H1 (cell line): ENCODE data around the gene LTO1. TPM values are rescaled to one million over a fixed set of nuclear protein-coding genes. Genes with fewer than 3 reads are reported as not detected.

Experiments used
- CTCF ChIA-PET: fragments of 300-600 bp; sonication (Branson Sonifier 250); formaldehyde crosslinking; loops from one replicate; lab custom pipeline; 2021; ENCODE audit not compliant: partially characterized antibody; lab: Charles Lee
- POLR2A ChIA-PET: fragments of 300-600 bp; sonication (Branson Sonifier 250); formaldehyde crosslinking; loops from one replicate; lab custom pipeline; 2021; ENCODE audit warnings: inconsistent platforms; ENCODE audit not compliant: partially characterized antibody; lab: Charles Lee
- DNase-seq, 2 experiments: peaks; one replicate each; pipeline versions ENCODE4 v3.0.0 to v3.0.0-alpha.2; 2010 to 2022; ENCODE audit warnings: low spot score in 2 of 2, low read depth in 1 of 2, mixed read lengths in 1 of 2
- FAIRE-seq: peaks from 2 replicates; lab custom pipeline; 2011; peaks lifted over from hg19 to GRCh38; lab: Jason Lieb, UNC
- H2AFZ ChIP-seq: 2 replicates; pipeline ENCODE4 v1.8.1; 2012; ENCODE audit warnings: low read length, inconsistent platforms
- H2AK5ac ChIP-seq: 2 replicates; pipeline ENCODE4 v1.6.1; 2013; ENCODE audit warnings: low read depth, low read length
- H2BK120ac ChIP-seq: replicated peaks from 2 replicates; pipeline ENCODE3; 2013; ENCODE audit warnings: low read depth, low read length, inconsistent platforms
- H2BK12ac ChIP-seq: 2 replicates; pipeline ENCODE4 v1.6.1; 2013; ENCODE audit warnings: low read depth, low read length
- H2BK15ac ChIP-seq: 2 replicates; pipeline ENCODE4 v1.6.1; 2013; ENCODE audit warnings: low read length
- H2BK20ac ChIP-seq: 2 replicates; pipeline ENCODE4 v1.6.1; 2013; ENCODE audit warnings: low read length
- H2BK5ac ChIP-seq: 2 replicates; pipeline ENCODE4 v1.6.1; 2013; ENCODE audit warnings: low read depth, low read length
- H3K14ac ChIP-seq: 2 replicates; pipeline ENCODE4 v1.6.1; 2013; ENCODE audit warnings: inconsistent platforms; ENCODE audit not compliant: insufficient read length
- H3K18ac ChIP-seq: 2 replicates; pipeline ENCODE4 v1.6.1; 2013; ENCODE audit warnings: low read length; ENCODE audit errors: extremely low read depth
- H3K23ac ChIP-seq: 2 replicates; pipeline ENCODE4 v1.6.1; 2013; ENCODE audit warnings: inconsistent platforms; ENCODE audit not compliant: insufficient read length
- H3K23me2 ChIP-seq: 2 replicates; pipeline ENCODE4 v1.6.1; 2013; ENCODE audit warnings: low read depth, low read length
- H3K27ac ChIP-seq: 2 replicates; pipeline ENCODE4 v1.6.1; 2011; ENCODE audit warnings: low read depth, low read length, inconsistent platforms
- H3K27me3 ChIP-seq, 4 experiments: replicated peaks in 1 of 4; 1 replicate in 1 of 4; 2 replicates in 3 of 4; pipeline versions ENCODE4 v1.6.1 to v1.8.1; 2011 to 2013; ENCODE audit warnings: low read length in 3 of 4, mild to moderate bottlenecking in 3 of 4, inconsistent platforms in 2 of 4, mixed read lengths in 2 of 4, moderate library complexity in 1 of 4; ENCODE audit not compliant: control insufficient read depth in 3 of 4, insufficient read depth in 3 of 4; ENCODE audit errors: extremely low read depth in 1 of 4
- H3K36me3 ChIP-seq, 4 experiments: 2 replicates each; pipeline versions ENCODE4 v1.6.1 to v1.8.1; 2011 to 2013; ENCODE audit warnings: mild to moderate bottlenecking in 4 of 4, low read length in 3 of 4, moderate library complexity in 2 of 4, control low read depth in 1 of 4, inconsistent platforms in 1 of 4; ENCODE audit not compliant: insufficient read depth in 4 of 4, control insufficient read depth in 2 of 4
- H3K4ac ChIP-seq: replicated peaks from 2 replicates; pipeline ENCODE3; 2013; ENCODE audit warnings: low read length, low read depth, mixed read lengths, inconsistent platforms; ENCODE audit not compliant: insufficient read length
- H3K4me1 ChIP-seq, 4 experiments: replicated peaks in 1 of 4; 1 replicate in 1 of 4; 2 replicates in 3 of 4; pipeline versions ENCODE4 v1.6.1 to v1.8.1; 2011 to 2013; ENCODE audit warnings: low read length in 3 of 4, inconsistent platforms in 2 of 4, mixed read lengths in 1 of 4; ENCODE audit not compliant: insufficient read depth in 4 of 4, control insufficient read depth in 3 of 4
- H3K4me2 ChIP-seq, 2 experiments: 2 replicates each; pipeline versions ENCODE4 v1.6.1 to v1.8.1; 2011 to 2013; ENCODE audit warnings: low read depth in 2 of 2, low read length in 2 of 2, control low read depth in 1 of 2, inconsistent platforms in 1 of 2, mild to moderate bottlenecking in 1 of 2; ENCODE audit not compliant: insufficient read depth in 1 of 2
- H3K4me3 ChIP-seq, 4 experiments: fragments of 200-600, 300-600 bp in 1 of 4; sonication (generic), shearing (Covaris generic), sonication (Bioruptor Twin) in 1 of 4; 2 replicates each; pipeline versions ENCODE4 v1.5.1 to v1.8.1; 2011 to 2016; ENCODE audit warnings: low read length in 4 of 4, low read depth in 3 of 4, control low read depth in 2 of 4, inconsistent platforms in 2 of 4, mild to moderate bottlenecking in 2 of 4, mixed read lengths in 1 of 4, moderate library complexity in 1 of 4; ENCODE audit not compliant: insufficient read depth in 2 of 4; ENCODE audit errors: extremely low read depth in 1 of 4
- H3K56ac ChIP-seq: replicated peaks from 2 replicates; pipeline ENCODE3; 2013; ENCODE audit warnings: low read depth, mild to moderate bottlenecking, mixed read lengths, low read length, inconsistent platforms; ENCODE audit not compliant: insufficient read length
- H3K79me1 ChIP-seq: 2 replicates; pipeline ENCODE4 v1.6.1; 2013; ENCODE audit warnings: low read depth, low read length, control low read depth
- H3K79me2 ChIP-seq, 2 experiments: 2 replicates each; pipeline versions ENCODE4 v1.6.1 to v1.8.1; 2012 to 2013; ENCODE audit warnings: low read length in 2 of 2, mild to moderate bottlenecking in 2 of 2, inconsistent platforms in 1 of 2; ENCODE audit not compliant: insufficient read depth in 2 of 2, control insufficient read depth in 1 of 2
- H3K9ac ChIP-seq, 4 experiments: replicated peaks in 1 of 4; 1 replicate in 1 of 4; 2 replicates in 3 of 4; pipeline versions ENCODE4 v1.6.1 to v1.8.1; 2011 to 2013; ENCODE audit warnings: low read depth in 3 of 4, low read length in 3 of 4, control low read depth in 2 of 4, mild to moderate bottlenecking in 2 of 4, moderate library complexity in 2 of 4, inconsistent platforms in 1 of 4; ENCODE audit errors: extremely low read depth in 1 of 4
- H3K9me3 ChIP-seq, 2 experiments: 2 replicates each; pipeline versions ENCODE4 v1.6.1 to v1.8.1; 2012 to 2013; ENCODE audit warnings: mild to moderate bottlenecking in 2 of 2, moderate library complexity in 2 of 2, control low read depth in 1 of 2, inconsistent platforms in 1 of 2, low read depth in 1 of 2, low read length in 1 of 2, mixed read lengths in 1 of 2; ENCODE audit not compliant: insufficient read depth in 2 of 2
- H4K20me1 ChIP-seq, 2 experiments: replicated peaks in 1 of 2; 2 replicates each; pipeline versions ENCODE3 to v1.8.1; 2011 to 2013; ENCODE audit warnings: inconsistent platforms in 2 of 2, low read length in 2 of 2, mild to moderate bottlenecking in 1 of 2; ENCODE audit not compliant: insufficient read depth in 2 of 2, control insufficient read depth in 1 of 2
- H4K5ac ChIP-seq: 2 replicates; pipeline ENCODE4 v1.6.1; 2013; ENCODE audit warnings: low read length, low read depth, mixed read lengths, inconsistent platforms; ENCODE audit not compliant: insufficient read length
- H4K8ac ChIP-seq: 2 replicates; pipeline ENCODE4 v1.8.0; 2013; ENCODE audit warnings: mild to moderate bottlenecking, moderate library complexity, low read length, inconsistent platforms; ENCODE audit not compliant: insufficient read depth; ENCODE audit errors: extremely low read depth
- H4K91ac ChIP-seq: replicated peaks from 2 replicates; pipeline ENCODE3; 2013; ENCODE audit warnings: low read length, mixed read lengths, inconsistent platforms; ENCODE audit not compliant: insufficient read length
- CBX8 ChIP-seq: fragments of 300-800, 300-1000 bp; sonication (generic); IDR thresholded peaks from 2 replicates; pipeline ENCODE4 v1.7.1; 2016; ENCODE audit warnings: low read depth, low read length, borderline replicate concordance
- CTBP2 ChIP-seq: IDR thresholded peaks from 2 replicates; pipeline ENCODE4 v1.7.0; 2011; ENCODE audit warnings: borderline replicate concordance, mild to moderate bottlenecking, moderate library complexity, mixed read lengths, low read length; ENCODE audit not compliant: insufficient read depth, insufficient read length
- EZH2 ChIP-seq: fragments of 200-600 bp; sonication (generic); IDR thresholded peaks from 2 replicates; pipeline ENCODE4 v1.7.1; 2012; ENCODE audit warnings: low read depth, mild to moderate bottlenecking, moderate library complexity, low read length, inconsistent platforms; ENCODE audit not compliant: severe bottlenecking
- HDAC2 ChIP-seq, 2 experiments: fragments of 300-600 bp in 1 of 2; sonication (generic) in 1 of 2; IDR thresholded peaks; 2 replicates each; pipeline ENCODE4 v1.6.1; 2011 to 2012; ENCODE audit warnings: low read depth in 2 of 2, low read length in 2 of 2, mild to moderate bottlenecking in 2 of 2, moderate library complexity in 2 of 2, borderline replicate concordance in 1 of 2, inconsistent platforms in 1 of 2
- HDAC6 ChIP-seq: IDR thresholded peaks from one replicate; pipeline ENCODE4 v1.7.1; 2012; ENCODE audit warnings: low read depth, mild to moderate bottlenecking, inconsistent platforms, low read length, moderate library complexity
- KDM1A ChIP-seq: fragments of 200-600, 300-600 bp; sonication (generic); IDR thresholded peaks from 2 replicates; pipeline ENCODE4 v1.7.1; 2016; ENCODE audit warnings: mild to moderate bottlenecking, low read length, borderline replicate concordance
- KDM4A ChIP-seq: IDR thresholded peaks from one replicate; pipeline ENCODE4 v1.7.1; 2012; ENCODE audit warnings: low read depth, mild to moderate bottlenecking, moderate library complexity, low read length, inconsistent platforms; ENCODE audit not compliant: severe bottlenecking
- POLR2A ChIP-seq, 2 experiments: IDR thresholded peaks; 1 replicate in 1 of 2; 2 replicates in 1 of 2; pipeline ENCODE4 v1.6.1; 2011; ENCODE audit warnings: low read depth in 2 of 2, low read length in 2 of 2, mild to moderate bottlenecking in 2 of 2; ENCODE audit errors: control extremely low read depth in 1 of 2
- POLR2AphosphoS5 ChIP-seq: IDR thresholded peaks from 2 replicates; pipeline ENCODE4 v1.6.1; 2011; ENCODE audit warnings: low read depth, low read length
- RBBP5 ChIP-seq: IDR thresholded peaks from 2 replicates; pipeline ENCODE4 v1.7.1; 2012; ENCODE audit warnings: low read depth, mild to moderate bottlenecking, inconsistent platforms, low read length, moderate library complexity, borderline replicate concordance
- SP1 ChIP-seq: IDR thresholded peaks from 2 replicates; pipeline ENCODE4 v1.6.1; 2011; ENCODE audit warnings: low read depth, low read length
- WGBS, 2 experiments: shearing (Covaris generic) in 1 of 2; methylation state at CpG; one replicate each; pipeline versions ENCODE4 v1.1.6 to v1.1.7; 2013 to 2015; ENCODE audit warnings: low lambda C conversion rate in 2 of 2, mixed read lengths in 2 of 2, inconsistent platforms in 1 of 2, low coverage in 1 of 2, missing lambda C conversion rate in 1 of 2; ENCODE audit not compliant: insufficient replicate concordance in 2 of 2, insufficient coverage in 1 of 2, insufficient read length in 1 of 2; ENCODE audit errors: extremely low coverage in 1 of 2, missing lambda C conversion rate in 1 of 2; 5-methylcytosine and 5-hydroxymethylcytosine counted together
- polyA plus RNA-seq, 7 experiments: library from polyadenylated mRNA; depleted of rRNA in 3 of 7; stranded (reverse) in 5 of 7; unstranded in 2 of 7; fragments of >200 nt in 5 of 7; fragments of 200-250 nt in 2 of 7; gene quantifications; 1 replicate in 5 of 7; 2 replicates in 1 of 7; 4 replicates in 1 of 7; pipeline versions ENCODE4 v1.2.1 to v1.2.3, GENCODE V29; 2011 to 2013; ENCODE audit warnings: missing spikeins in 2 of 7, mixed read lengths in 2 of 7
- total RNA-seq: library from RNA; stranded (reverse); fragmentation: NEBNext Ultra II Directional; extraction: Animal tissue kit (Norgen Biotek cat#: 25700); gene quantifications from 2 replicates; pipeline ENCODE4 v1.2.1, GENCODE V29; 2021
- TF ChIP-seq, protein P1 (sequence below): IDR thresholded peaks from 2 replicates; pipeline ENCODE4 v1.6.1; 2012; ENCODE audit warnings: inconsistent platforms

Gene LTO1
- total and polyA plus RNA-seq, 2 of the 8 experiments (the other 6 are each of a cell fraction or from before 2014, with no cell fraction given): 15.4 to 21.3 TPM

DNA sequence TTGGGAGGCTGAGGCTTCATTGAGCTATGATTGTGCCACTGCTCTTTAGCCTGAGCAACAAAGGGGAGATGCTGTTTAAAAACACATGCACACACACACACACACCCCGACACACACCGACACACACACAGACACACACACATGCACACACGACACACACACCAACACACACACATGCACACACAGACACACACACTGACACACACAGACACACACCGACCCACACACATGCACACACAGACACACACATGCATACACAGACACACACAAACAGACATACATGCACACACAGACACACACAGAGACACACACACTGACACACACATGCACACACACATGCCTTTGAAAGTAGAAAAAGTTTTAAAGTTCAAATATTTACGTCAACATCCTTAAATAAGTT is 5.5 kb upstream of the LTO1 start:
- Histone ChIP-seq H2BK5ac (no peak overlapping the region), H2BK15ac (peak overlapping the region; percentile 75; the same call in 1 of the 2 replicates), H3K4me2 (no peak overlapping the region), H2BK20ac (no peak overlapping the region), H3K27me3 (peaks cover 0 to 5% (median 2%) of the 10 kb centered on the region in 4 experiments; a peak in 4 of 7 replicates), H3K18ac (no peak overlapping the region), H4K8ac (no peak overlapping the region)
- TF ChIP-seq CTBP2: no peak
- no peak for TF ChIP-seq POLR2A (IDR thresholded peaks at IDR 0.05; ENCODE audit: control extremely low read depth in 1 of 2, low read depth in 2 of 2, low read length in 2 of 2)
- TF ChIP-seq EZH2: no peak
- TF ChIP-seq CBX8: no peak
- TF ChIP-seq HDAC2 (IDR thresholded peaks at IDR 0.05; ENCODE audit: borderline replicate concordance in 1 of 2, low read depth in 2 of 2, low read length in 2 of 2): no peak
- TF ChIP-seq, protein P1, sequence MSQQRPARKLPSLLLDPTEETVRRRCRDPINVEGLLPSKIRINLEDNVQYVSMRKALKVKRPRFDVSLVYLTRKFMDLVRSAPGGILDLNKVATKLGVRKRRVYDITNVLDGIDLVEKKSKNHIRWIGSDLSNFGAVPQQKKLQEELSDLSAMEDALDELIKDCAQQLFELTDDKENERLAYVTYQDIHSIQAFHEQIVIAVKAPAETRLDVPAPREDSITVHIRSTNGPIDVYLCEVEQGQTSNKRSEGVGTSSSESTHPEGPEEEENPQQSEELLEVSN: no peak
- no peak for TF ChIP-seq SP1
- TF ChIP-seq POLR2AphosphoS5: no peak
- no peak for TF ChIP-seq KDM4A
- no peak for TF ChIP-seq RBBP5
- no peak for TF ChIP-seq KDM1A
- TF ChIP-seq HDAC6: no peak
- TF ChIP-seq, all 59 proteins: peak for 0
- POLR2A ChIA-PET: interaction anchor here (0.6 kb wide), 1 partner anchor 802 kb away, joined by 3 read pairs; no protein-coding TSS in a partner anchor
- H3K23ac ChIP-seq: no peak overlapping the region
- peaks cover 3% of the 10 kb centered on the region; the same call in 1 of the 2 replicates for H3K23me2 ChIP-seq
- no peak overlapping the region for H3K9ac ChIP-seq
- 91% methylated on average over 5 of the region's 5 CpGs; no CpG with 5 or more reads in 1 of the 2 experiments for WGBS, 2 experiments
- H4K20me1 ChIP-seq: peaks cover 0 to 3% of the 10 kb centered on the region in 2 experiments
- no peaks in the 10 kb centered on the region for H3K36me3 ChIP-seq
- H3K9me3 ChIP-seq: no peaks in the 10 kb centered on the region; a peak in 1 of 4 replicates
- H3K79me2 ChIP-seq: no peaks in the 10 kb centered on the region
- DNase-seq: no peak
- H3K14ac ChIP-seq: no peak overlapping the region
- H2BK12ac ChIP-seq: no peak overlapping the region
- no peak for FAIRE-seq
- no peaks in the 10 kb centered on the region for H3K79me1 ChIP-seq
- H3K4me1 ChIP-seq: no peaks in the 10 kb centered on the region
- H3K4ac ChIP-seq: no peak overlapping the region
- no peak overlapping the region for H3K4me3 ChIP-seq
- no peak overlapping the region for H4K5ac ChIP-seq
- peak overlapping the region; percentile 85 for H4K91ac ChIP-seq
- no peak overlapping the region for H2AFZ ChIP-seq
- H3K27ac ChIP-seq: no peak overlapping the region
- peak overlapping the region; percentile 59 for H3K56ac ChIP-seq
- peak overlapping the region; percentile 84; the same call in 1 of the 2 replicates for H2AK5ac ChIP-seq
- H2BK120ac ChIP-seq: peak overlapping the region; percentile 43
- CTCF ChIA-PET: interaction anchor here (1.2 kb wide), 1 partner anchor 92 kb away, joined by 3 read pairs; no protein-coding TSS in a partner anchor
